NOMO-1 treated with dmso at 0.1 percent for 144 hours (cell line): Measurements from ENCODE around the gene RTF1.
A peak's percentile ranks its signal among the peaks of the same experiment; 100 is the strongest.
"Not testable (repeated sequence)": the region's sequence is repeated elsewhere in the genome, so short reads cannot be mapped to it uniquely, and the experiment has no call there.

ENCODE experiments used
- DNase-seq: peaks from one replicate; lab custom pipeline; 2025; ENCODE audit not compliant: unreplicated experiment; lab: John Stamatoyannopoulos, UW

Gene RTF1

GRCh38 chr15:41435037-41435786 is 18.3 kb downstream of the RTF1 start:
- DNase-seq: no peak

GRCh38 chr15:41437448-41437847 is 20.6 kb downstream of the RTF1 start:
- DNase-seq: no peak

GRCh38 chr15:41438206-41438605 is 21.3 kb downstream of the RTF1 start:
- no peak for DNase-seq

- not testable (repeated sequence) for DNase-seq
These were observed 21.9 kb downstream of the RTF1 start for GRCh38 chr15:41438745-41439144.

GRCh38 chr15:41443275-41443674 is 26.4 kb downstream of the RTF1 start:
- DNase-seq: no peak

- no peak for DNase-seq
These were observed 28.5 kb downstream of the RTF1 start for GRCh38 chr15:41445399-41445798.

GRCh38 chr15:41462084-41462795 is 45.3 kb downstream of the RTF1 start:
- peak; percentile 38 for DNase-seq

GRCh38 chr15:41464889-41465580 is 48.1 kb downstream of the RTF1 start:
- DNase-seq: no peak

- DNase-seq: peak; percentile 1
These were observed 49.0 kb downstream of the RTF1 start for GRCh38 chr15:41465822-41466421.

- no peak for DNase-seq
These were observed 49.8 kb downstream of the RTF1 start for GRCh38 chr15:41466711-41467110.

GRCh38 chr15:41469644-41470043 is 52.7 kb downstream of the RTF1 start:
- not testable (repeated sequence) for DNase-seq

GRCh38 chr15:41473418-41473817 is 56.5 kb downstream of the RTF1 start:
- no peak for DNase-seq

GRCh38 chr15:41474436-41474835 is 57.5 kb downstream of the RTF1 start:
- DNase-seq: no peak

GRCh38 chr15:41474941-41475340 is 58.0 kb downstream of the RTF1 start:
- DNase-seq: no peak

GRCh38 chr15:41476416-41477048 is 59.6 kb downstream of the RTF1 start:
- DNase-seq: no peak

- DNase-seq: no peak
These were observed 63.7 kb downstream of the RTF1 start for GRCh38 chr15:41480396-41481140.

GRCh38 chr15:41482110-41482877 is 65.4 kb downstream of the RTF1 start:
- DNase-seq: no peak

GRCh38 chr15:41483115-41483514 is 66.2 kb downstream of the RTF1 start:
- DNase-seq: no peak

GRCh38 chr15:41483519-41483918 is 66.6 kb downstream of the RTF1 start:
- no peak for DNase-seq
